Testis (tissue), 2 donors: ENCODE data around the gene KLC3.

Experiments
- CTCF ChIP-seq, 3 experiments: fragments of 450-650 bp in 2 of 3; fragments of 200-600 bp in 1 of 3; sonication (generic) in 1 of 3; IDR thresholded peaks; one replicate each; pipeline ENCODE4 v1.5.1; 2016 to 2019; ENCODE audit warnings: antibody characterized with exemption in 3 of 3, mild to moderate bottlenecking in 2 of 3, moderate library complexity in 1 of 3
- POLR2A ChIP-seq: fragments of 450-650 bp; IDR thresholded peaks from one replicate; pipeline ENCODE4 v1.6.1; 2017; ENCODE audit warnings: antibody characterized with exemption, mild to moderate bottlenecking, moderate library complexity

- TF ChIP-seq CTCF (IDR thresholded peaks at IDR 0.05) (no peak), POLR2A (no peak)
Measured at GRCh38 chr19:45339629-45340028, 921 bp upstream of the KLC3 start.
